ENCODE data around the gene VWA5A. TPM values are rescaled to one million over a fixed set of nuclear protein-coding genes. Genes with fewer than 3 reads are reported as not detected.

The VWA5A gene
- total RNA-seq, 6 experiments from 2014 or later: 3.5 to 9.0 (median 5.8) TPM

GRCh38 chr11:124094731-124095130 lies 20.5 kb upstream of the VWA5A start:
- no peaks in the 10 kb centered on the region for H3K36me3 ChIP-seq
- intact Hi-C loops (cut with DNase I): no loop called here
- no peak overlapping the region for H3K4me3 ChIP-seq
- 67% methylated on average over 5 of the region's 5 CpGs for WGBS (ENCODE audit: insufficient coverage, low coverage, low lambda C conversion rate, missing lambda C conversion rate)
- ATAC-seq (no peak), DNase-seq (no peak)
- no peaks in the 10 kb centered on the region for H3K27me3 ChIP-seq
- TF ChIP-seq POLR2A (IDR thresholded peaks at IDR 0.05) (no peak), CTCF (IDR thresholded peaks at IDR 0.05) (no peak)
- H3K27ac ChIP-seq: no peak overlapping the region
- no peaks in the 10 kb centered on the region for H3K4me1 ChIP-seq
- no peaks in the 10 kb centered on the region for H3K9me3 ChIP-seq

DNA sequence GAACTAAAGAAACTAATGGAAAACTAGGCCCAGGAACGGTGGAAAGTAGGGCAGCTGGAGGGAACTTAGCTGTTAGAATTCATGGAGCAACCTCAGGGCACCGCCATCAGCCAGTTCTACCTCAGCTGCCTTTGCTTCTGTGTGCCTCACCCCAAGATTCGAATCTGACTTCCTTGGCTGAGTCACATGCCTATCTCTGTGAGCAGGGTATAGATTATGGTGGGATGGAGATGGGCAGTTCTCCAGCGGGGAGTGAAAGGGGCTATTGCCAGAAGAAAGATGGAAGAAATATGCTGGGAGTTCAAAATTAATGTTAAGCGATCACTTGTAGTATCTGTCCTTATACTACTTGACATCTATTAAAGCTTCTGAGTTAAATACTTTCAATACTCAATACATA lies 18.9 kb upstream of the VWA5A start:
- intact Hi-C loops (cut with DNase I): no loop called here
- Histone ChIP-seq H3K36me3 (no peaks in the 10 kb centered on the region), H3K27me3 (no peaks in the 10 kb centered on the region), H3K27ac (no peak overlapping the region), H3K4me1 (no peaks in the 10 kb centered on the region), H3K9me3 (no peaks in the 10 kb centered on the region), H3K4me3 (no peak overlapping the region)
- ATAC-seq (no peak), DNase-seq (no peak)
- WGBS (ENCODE audit: insufficient coverage, low coverage, low lambda C conversion rate, missing lambda C conversion rate): 59% methylated on average over 5 of the region's 5 CpGs
- no peak for TF ChIP-seq CTCF (IDR thresholded peaks at IDR 0.05)
- TF ChIP-seq POLR2A (IDR thresholded peaks at IDR 0.05): no peak

DNA sequence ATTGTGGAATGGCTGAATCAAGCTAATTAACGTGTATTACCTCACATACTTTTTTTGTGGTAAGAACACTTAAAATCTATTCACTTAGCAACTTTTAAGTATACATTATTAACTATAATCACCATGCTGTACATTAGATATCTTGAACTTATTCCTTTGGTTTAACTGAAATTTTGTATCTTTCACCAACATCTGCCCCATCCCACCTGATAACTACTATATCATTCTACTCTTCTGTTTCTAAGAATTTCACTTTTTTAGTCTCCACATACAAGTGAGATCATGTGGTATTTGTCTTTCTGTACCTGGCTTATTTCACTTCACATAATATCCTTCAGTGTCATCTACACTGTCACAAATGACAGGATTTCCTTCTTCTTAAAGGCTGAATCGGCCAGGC lies 17.1 kb upstream of the VWA5A start:
- intact Hi-C loops (cut with DNase I): no loop called here

DNA sequence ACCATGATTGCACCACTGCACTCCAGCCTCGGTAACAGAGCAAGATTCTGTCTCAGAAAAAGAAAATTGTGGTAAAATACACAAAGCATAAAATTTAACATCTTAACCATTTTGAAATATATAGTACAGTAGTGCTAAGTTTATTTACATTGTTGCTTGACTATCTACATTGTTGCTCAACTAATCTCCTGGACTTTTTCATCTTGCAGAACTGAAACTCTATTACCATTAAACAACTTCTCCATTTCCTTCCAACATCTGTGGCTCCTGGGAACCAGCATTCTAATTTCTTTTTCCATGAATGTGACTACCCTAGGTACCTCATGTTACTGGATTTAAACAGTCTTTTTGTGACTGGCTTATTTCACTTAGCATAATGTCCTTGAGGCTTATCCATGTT lies 13.5 kb upstream of the VWA5A start:
- ATAC-seq: no peak

More for the DNA sequence above, 17.1 kb upstream of the VWA5A start:
- Histone ChIP-seq H3K27ac (no peak overlapping the region), H3K4me3 (no peak overlapping the region), H3K27me3 (no peaks in the 10 kb centered on the region), H3K4me1 (no peaks in the 10 kb centered on the region), H3K9me3 (no peaks in the 10 kb centered on the region), H3K36me3 (no peaks in the 10 kb centered on the region)
- ATAC-seq (no peak), DNase-seq (no peak)
- TF ChIP-seq POLR2A (IDR thresholded peaks at IDR 0.05) (no peak), CTCF (IDR thresholded peaks at IDR 0.05) (no peak)
- WGBS (ENCODE audit: insufficient coverage, low coverage, low lambda C conversion rate, missing lambda C conversion rate): 59% methylated on average over 2 of the region's 2 CpGs

More for the DNA sequence above, 13.5 kb upstream of the VWA5A start:
- Histone ChIP-seq H3K36me3 (no peaks in the 10 kb centered on the region), H3K27ac (no peak overlapping the region), H3K4me3 (no peak overlapping the region), H3K4me1 (no peaks in the 10 kb centered on the region), H3K9me3 (no peaks in the 10 kb centered on the region), H3K27me3 (no peaks in the 10 kb centered on the region)
- TF ChIP-seq POLR2A (IDR thresholded peaks at IDR 0.05) (no peak), CTCF (IDR thresholded peaks at IDR 0.05) (no peak)
- no peak for DNase-seq
- 43% methylated on average over 1 of the region's 1 CpG for WGBS (ENCODE audit: insufficient coverage, low coverage, low lambda C conversion rate, missing lambda C conversion rate)
- intact Hi-C loops (cut with DNase I): no loop called here
